Measurements from ENCODE around the gene CCT2. TPM values are rescaled to one million over a fixed set of nuclear protein-coding genes. Genes with fewer than 3 reads are reported as not detected.

CCT2 gene
- total RNA-seq, 1 experiment from 2014 or later, result 398 TPM

- CTCF ChIA-PET, result no interaction called here
- Histone ChIP-seq H3K9me3 (ENCODE audit: control insufficient read depth in 1 of 2, insufficient read depth in 1 of 2, low read depth in 1 of 2, low read length in 2 of 2) (no peaks in the 10 kb centered on the region), H3K4me1 (ENCODE audit: control insufficient read depth in 1 of 2, insufficient read depth in 2 of 2, low read length in 2 of 2) (peaks cover 3 to 10% of the 10 kb centered on the region in 2 experiments), H3K9ac (ENCODE audit: low read length) (no peak overlapping the region), H4K20me1 (ENCODE audit: insufficient read depth) (peaks cover 17% of the 10 kb centered on the region; the same call in 1 of the 2 replicates), H3K36me3 (ENCODE audit: control insufficient read depth in 1 of 2, insufficient read depth in 2 of 2, low read length in 2 of 2) (peaks cover 65% of the 10 kb centered on the region in 2 experiments), H3K4me3 (replicated peaks in 1 of 2; ENCODE audit: low read depth in 1 of 2, low read length in 2 of 2) (no peak overlapping the region), H3K79me2 (ENCODE audit: insufficient read depth, low read length) (peaks cover 78% of the 10 kb centered on the region), H3K9me2 (ENCODE audit: insufficient read depth) (no peaks in the 10 kb centered on the region), H3K27me3 (ENCODE audit: insufficient read depth, low read length) (no peaks in the 10 kb centered on the region), H3K4me2 (ENCODE audit: low read length) (no peak overlapping the region), H3K27ac (ENCODE audit: low read depth, low read length) (no peak overlapping the region), H2AFZ (ENCODE audit: low read depth, low read length, poor library complexity, severe bottlenecking) (no peak overlapping the region)
- intact Hi-C loops (cut with micrococcal nuclease), result no loop called here
- RAD21 ChIA-PET (ENCODE audit: low non-redundant PET in 1 of 2, low total read pairs in 2 of 2, uncharacterized antibody in 2 of 2, unreplicated experiment in 2 of 2), result no interaction called here
- POLR2A ChIA-PET, result no interaction called here
- TF ChIP-seq ELF1 (IDR thresholded peaks at IDR 0.05; ENCODE audit: borderline replicate concordance, low read depth) (no peak), EZH2 (IDR thresholded peaks at IDR 0.05) (no peak), MAX (IDR thresholded peaks at IDR 0.05) (no peak), ZNF274 (IDR thresholded peaks at IDR 0.05; ENCODE audit: low read depth, low read length) (no peak), TCF7L2 (IDR thresholded peaks at IDR 0.05; ENCODE audit: borderline replicate concordance, extremely low read depth, insufficient read depth, insufficient read length) (no peak), EZH2phosphoT487 (IDR thresholded peaks at IDR 0.05; ENCODE audit: borderline replicate concordance) (no peak), YY1 (IDR thresholded peaks at IDR 0.05; ENCODE audit: extremely low read depth, insufficient replicate concordance, low read depth, low read length) (no peak), ZFX (IDR thresholded peaks at IDR 0.05) (no peak), EGR1 (IDR thresholded peaks at IDR 0.05; ENCODE audit: low read depth) (no peak), POLR2A (IDR thresholded peaks at IDR 0.05; ENCODE audit: borderline replicate concordance, extremely low read depth, insufficient read depth, insufficient read length) (no peak), CEBPB (IDR thresholded peaks at IDR 0.05; ENCODE audit: low read depth) (no peak), SRF (IDR thresholded peaks at IDR 0.05; ENCODE audit: low read depth) (no peak), REST (IDR thresholded peaks at IDR 0.05; ENCODE audit: low read depth) (no peak), SIN3A (IDR thresholded peaks at IDR 0.05; ENCODE audit: low read depth) (no peak), RAD21 (IDR thresholded peaks at IDR 0.05; ENCODE audit: low read depth) (no peak), ATF3 (IDR thresholded peaks at IDR 0.05) (no peak), CTCF (IDR thresholded peaks at IDR 0.05 in 2 of 3, conservative IDR thresholded peaks at IDR 0.05 in 1 of 3; ENCODE audit: borderline replicate concordance in 1 of 3, insufficient read depth in 1 of 3, low read depth in 2 of 3, low read length in 2 of 3) (no peak)
- no peak for ATAC-seq
- no peak for DNase-seq (ENCODE audit: low read depth, low spot score)
- no TSS peak for BruUV-seq (replicated peaks)
These were observed 3.3 kb downstream of the CCT2 start for GRCh38 chr12:69588527-69588926.
